DND-41 (cell line): ENCODE data around the gene IDH1.

ENCODE experiments used
- ATAC-seq: fragments of 200-7000 bp; cut with Tn5 transposase; 3 replicates; pipeline ENCODE4 v1.9.1; 2021; ENCODE audit warnings: low read depth; ENCODE audit not compliant: insufficient read depth
- DNase-seq: peaks from one replicate; pipeline ENCODE4 v3.0.0-alpha.2; 2020
- H2AFZ ChIP-seq: 2 replicates; pipeline ENCODE4 v1.6.0; 2012; ENCODE audit warnings: low read depth, low read length
- H3K27ac ChIP-seq: 2 replicates; pipeline ENCODE4 v1.5.1; 2012; ENCODE audit warnings: low read length, inconsistent platforms
- H3K27me3 ChIP-seq: fragments of 200-600 bp; sonication (generic); 2 replicates; pipeline ENCODE4 v1.6.0; 2012; ENCODE audit warnings: low read length, mild to moderate bottlenecking, inconsistent platforms; ENCODE audit not compliant: insufficient read depth, poor library complexity
- H3K36me3 ChIP-seq: 2 replicates; pipeline ENCODE4 v1.5.1; 2012; ENCODE audit warnings: low read length, inconsistent platforms; ENCODE audit not compliant: insufficient read depth
- H3K4me1 ChIP-seq: 2 replicates; pipeline ENCODE4 v1.5.1; 2012; ENCODE audit warnings: mild to moderate bottlenecking, low read length; ENCODE audit not compliant: insufficient read depth
- H3K4me2 ChIP-seq: 2 replicates; pipeline ENCODE4 v1.6.0; 2012; ENCODE audit warnings: mild to moderate bottlenecking, moderate library complexity, low read length, inconsistent platforms; ENCODE audit not compliant: insufficient read depth
- H3K4me3 ChIP-seq, 2 experiments: fragments of 200-600 bp in 1 of 2; shearing (Covaris generic) in 1 of 2; 2 replicates each; pipeline ENCODE4 v1.5.1; 2012 to 2016; ENCODE audit warnings: inconsistent platforms in 2 of 2, low read length in 2 of 2, mild to moderate bottlenecking in 2 of 2, low read depth in 1 of 2, moderate library complexity in 1 of 2
- H3K79me2 ChIP-seq: 2 replicates; pipeline ENCODE4 v1.6.0; 2012; ENCODE audit warnings: low read length, inconsistent platforms; ENCODE audit not compliant: insufficient read depth
- H3K9ac ChIP-seq: 2 replicates; pipeline ENCODE4 v1.6.0; 2012; ENCODE audit warnings: low read depth, mild to moderate bottlenecking, inconsistent platforms, low read length, moderate library complexity
- H3K9me3 ChIP-seq: 2 replicates; pipeline ENCODE4 v1.5.1; 2012; ENCODE audit warnings: low read length, moderate library complexity, mild to moderate bottlenecking, inconsistent platforms; ENCODE audit not compliant: insufficient read depth, severe bottlenecking
- H4K20me1 ChIP-seq: 2 replicates; pipeline ENCODE4 v1.6.0; 2012; ENCODE audit warnings: low read length; ENCODE audit not compliant: insufficient read depth
- EZH2 ChIP-seq: IDR thresholded peaks from 3 replicates; pipeline ENCODE4 v1.6.1; 2012; ENCODE audit warnings: borderline replicate concordance, low read depth, mild to moderate bottlenecking, moderate library complexity, low read length, inconsistent platforms; ENCODE audit not compliant: severe bottlenecking
- TF ChIP-seq, protein P1 (sequence below): IDR thresholded peaks from 2 replicates; pipeline ENCODE4 v1.5.1; 2012; ENCODE audit warnings: borderline replicate concordance, low read length, moderate library complexity, mild to moderate bottlenecking; ENCODE audit not compliant: poor library complexity, severe bottlenecking; ENCODE audit errors: extremely low read depth

IDH1 gene

DNA sequence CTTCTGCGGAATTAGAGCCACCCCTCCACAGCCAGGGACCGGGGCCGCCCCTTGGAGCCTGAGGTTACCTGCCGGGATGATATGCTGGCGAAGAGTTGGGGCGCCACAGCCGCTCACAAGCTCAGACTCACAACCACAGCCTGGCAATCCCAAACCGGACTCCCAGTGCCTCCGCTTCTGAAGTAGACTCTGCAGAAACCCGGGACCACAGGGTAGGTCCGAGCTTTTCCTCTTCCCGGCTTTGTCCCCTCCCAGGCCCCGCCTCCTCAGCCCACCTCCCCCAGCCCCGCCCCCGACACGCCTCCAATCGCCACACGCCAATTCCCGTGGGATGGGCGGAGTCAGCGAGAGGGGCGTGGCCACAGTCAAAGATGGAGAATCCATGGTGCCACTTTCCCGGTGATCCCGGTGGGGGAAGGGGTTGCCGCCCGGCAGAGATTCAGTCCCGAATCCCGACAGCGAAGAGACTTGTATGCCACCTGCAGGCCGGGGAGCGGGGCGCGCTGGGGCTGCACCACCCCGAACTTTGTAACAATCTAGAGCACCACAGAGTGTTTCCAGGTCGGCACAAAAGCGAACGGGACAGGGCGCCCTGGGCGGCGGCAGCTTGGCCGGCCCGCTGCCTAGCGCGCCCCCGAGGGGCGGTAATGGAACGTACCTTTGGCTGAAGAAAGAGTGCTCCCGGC lies at the start of gene IDH1:
Gene IDH1 (minus strand): TSS at position 201 of the 686 bp plus-strand sequence. CDS start 3,520 bp downstream, outside the sequence.
- TF ChIP-seq EZH2 = no peak
- TF ChIP-seq, protein P1, sequence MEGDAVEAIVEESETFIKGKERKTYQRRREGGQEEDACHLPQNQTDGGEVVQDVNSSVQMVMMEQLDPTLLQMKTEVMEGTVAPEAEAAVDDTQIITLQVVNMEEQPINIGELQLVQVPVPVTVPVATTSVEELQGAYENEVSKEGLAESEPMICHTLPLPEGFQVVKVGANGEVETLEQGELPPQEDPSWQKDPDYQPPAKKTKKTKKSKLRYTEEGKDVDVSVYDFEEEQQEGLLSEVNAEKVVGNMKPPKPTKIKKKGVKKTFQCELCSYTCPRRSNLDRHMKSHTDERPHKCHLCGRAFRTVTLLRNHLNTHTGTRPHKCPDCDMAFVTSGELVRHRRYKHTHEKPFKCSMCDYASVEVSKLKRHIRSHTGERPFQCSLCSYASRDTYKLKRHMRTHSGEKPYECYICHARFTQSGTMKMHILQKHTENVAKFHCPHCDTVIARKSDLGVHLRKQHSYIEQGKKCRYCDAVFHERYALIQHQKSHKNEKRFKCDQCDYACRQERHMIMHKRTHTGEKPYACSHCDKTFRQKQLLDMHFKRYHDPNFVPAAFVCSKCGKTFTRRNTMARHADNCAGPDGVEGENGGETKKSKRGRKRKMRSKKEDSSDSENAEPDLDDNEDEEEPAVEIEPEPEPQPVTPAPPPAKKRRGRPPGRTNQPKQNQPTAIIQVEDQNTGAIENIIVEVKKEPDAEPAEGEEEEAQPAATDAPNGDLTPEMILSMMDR = peak; percentile 58
- Histone ChIP-seq H2AFZ (peak within 1 kb of the TSS; percentile 96), H3K4me1 (peaks cover 36% of the 10 kb centered on the region), H3K4me2 (peak within 1 kb of the TSS; percentile 66), H3K9me3 (no peaks in the 10 kb centered on the region), H3K9ac (peak within 1 kb of the TSS; percentile 65), H3K27ac (peak within 1 kb of the TSS; percentile 84), H3K4me3 (peak within 1 kb of the TSS; percentile 90 to 98), H3K79me2 (peaks cover 34% of the 10 kb centered on the region), H4K20me1 (peaks cover 14% of the 10 kb centered on the region), H3K27me3 (no peaks in the 10 kb centered on the region), H3K36me3 (peaks cover 39% of the 10 kb centered on the region)
- ATAC-seq = peak; percentile 68
- DNase-seq = peak; percentile 92

DNA sequence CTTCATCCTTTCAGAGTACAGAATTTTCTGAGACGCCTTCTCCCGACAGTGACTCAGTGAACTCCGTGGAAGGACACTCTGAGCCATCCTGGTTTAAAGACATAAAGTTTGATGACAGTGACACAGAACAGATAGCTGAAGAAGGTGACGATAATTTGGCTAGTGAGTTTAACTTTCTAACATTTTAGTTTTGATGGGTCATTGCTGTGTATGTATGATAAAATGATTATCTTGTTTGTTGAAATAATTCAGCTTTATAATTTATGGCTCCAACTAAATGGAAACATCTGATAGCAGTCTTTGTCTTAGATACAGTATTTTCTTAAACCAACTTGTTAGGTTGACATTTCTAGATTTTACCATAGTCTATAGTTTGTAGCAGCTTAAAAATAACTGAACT lies 49.3 kb upstream of the IDH1 start:
- TF ChIP-seq, protein P1 = no peak
- no peak for TF ChIP-seq EZH2
- Histone ChIP-seq H2AFZ (no peak overlapping the region), H3K36me3 (peaks cover 74% of the 10 kb centered on the region), H3K27ac (no peak overlapping the region), H3K27me3 (no peaks in the 10 kb centered on the region), H3K9ac (no peak overlapping the region), H3K9me3 (no peaks in the 10 kb centered on the region), H3K79me2 (no peaks in the 10 kb centered on the region), H3K4me3 (no peak overlapping the region), H3K4me1 (no peaks in the 10 kb centered on the region), H3K4me2 (no peak overlapping the region), H4K20me1 (no peaks in the 10 kb centered on the region)
- no peak for DNase-seq
- ATAC-seq = no peak

DNA sequence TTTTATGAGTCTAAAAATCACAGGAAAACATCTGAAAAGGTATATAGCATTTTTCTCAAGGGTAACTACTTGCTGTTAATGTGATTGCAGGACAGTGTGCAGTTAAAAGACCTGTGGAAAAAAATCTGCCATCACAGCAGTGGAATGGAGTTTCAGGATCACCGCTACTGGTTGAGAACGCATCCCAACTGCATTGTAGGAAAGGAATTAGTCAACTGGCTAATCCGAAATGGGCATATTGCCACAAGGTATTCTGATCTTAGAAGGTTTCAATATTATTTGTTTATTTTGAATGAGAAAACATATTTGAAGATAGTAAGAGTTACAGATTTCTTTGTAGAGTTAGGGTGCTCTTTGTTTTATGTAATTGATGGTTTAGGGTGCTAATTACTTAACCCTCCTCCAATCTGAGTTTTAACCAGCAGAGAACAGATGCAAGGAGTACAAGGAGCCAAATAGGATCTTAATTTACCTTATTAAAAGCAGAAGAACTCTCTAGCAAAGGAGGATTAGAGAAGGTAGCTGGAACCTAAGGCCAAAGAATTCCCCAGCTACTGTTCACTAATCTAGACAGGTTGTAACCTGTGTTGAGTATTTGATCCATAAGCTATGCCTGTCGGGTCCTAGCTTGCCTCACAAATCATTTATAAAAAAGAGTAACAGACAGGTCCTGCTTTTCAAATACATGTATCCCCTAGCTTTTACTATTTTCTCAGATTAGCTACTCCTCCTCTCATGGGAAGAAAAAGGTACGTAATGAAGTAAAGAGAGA lies 46.2 kb upstream of the IDH1 start:
- no peak overlapping the region for H3K4me2 ChIP-seq
- peaks cover 7% of the 10 kb centered on the region; the same call in 1 of the 2 replicates for H4K20me1 ChIP-seq
- H3K27ac ChIP-seq = no peak overlapping the region
- H3K4me1 ChIP-seq = no peaks in the 10 kb centered on the region
- no peak overlapping the region for H3K9ac ChIP-seq
- peaks cover 92% of the 10 kb centered on the region for H3K36me3 ChIP-seq
- H3K79me2 ChIP-seq = peaks cover 11% of the 10 kb centered on the region
- no peak for DNase-seq
- TF ChIP-seq EZH2 = no peak
- TF ChIP-seq, protein P1 = no peak
- no peak overlapping the region for H2AFZ ChIP-seq
- no peaks in the 10 kb centered on the region for H3K27me3 ChIP-seq
- no peak overlapping the region for H3K4me3 ChIP-seq
- no peaks in the 10 kb centered on the region for H3K9me3 ChIP-seq
- no peak for ATAC-seq
